ENCODE data around the gene DDX51. TPM values are rescaled to one million over a fixed set of nuclear protein-coding genes. Genes with fewer than 3 reads are reported as not detected.

DDX51 gene
- total RNA-seq, 4 donors from 2014 or later: 6.8 to 18.6 (median 9.5) TPM

GRCh38 chr12:132172619-132173018, 28.5 kb upstream of the DDX51 start:
- no peak for TF ChIP-seq CTCF (IDR thresholded peaks at IDR 0.05; ENCODE audit: low read depth)

- no peak for TF ChIP-seq CTCF (IDR thresholded peaks at IDR 0.05; ENCODE audit: low read depth)
These were observed 27.9 kb upstream of the DDX51 start for GRCh38 chr12:132171968-132172521.

GRCh38 chr12:132171293-132171967, 27.3 kb upstream of the DDX51 start:
- no peak for TF ChIP-seq CTCF (IDR thresholded peaks at IDR 0.05; ENCODE audit: low read depth)

- no peak for TF ChIP-seq CTCF (IDR thresholded peaks at IDR 0.05; ENCODE audit: low read depth)
These were observed 26.6 kb upstream of the DDX51 start for GRCh38 chr12:132170637-132171292.

- TF ChIP-seq CTCF (IDR thresholded peaks at IDR 0.05; ENCODE audit: low read depth): no peak
These were observed 26.0 kb upstream of the DDX51 start for GRCh38 chr12:132170094-132170636.

GRCh38 chr12:132169376-132169775, 25.3 kb upstream of the DDX51 start:
- no peak for TF ChIP-seq CTCF (IDR thresholded peaks at IDR 0.05; ENCODE audit: low read depth)
